Activated CD4-positive, alpha-beta T cell treated with anti-CD3 and anti-CD28 coated beads, Interleukin-2, amount 50 U/mL, for 1 hour (primary cell): ENCODE results near the gene MGAT2.

ENCODE experiments used
- DNase-seq: peaks from one replicate; pipeline ENCODE4 v3.0.0-alpha.2; 2020

The MGAT2 gene

GRCh38 chr14:49659526-49660455 lies 39.2 kb downstream of the MGAT2 start:
- no peak for DNase-seq

GRCh38 chr14:49670475-49670874 lies 49.9 kb downstream of the MGAT2 start:
- no peak for DNase-seq
